ENCODE results near the gene CACNA2D3. TPM values are rescaled to one million over a fixed set of nuclear protein-coding genes. Genes with fewer than 3 reads are reported as not detected.

Gene CACNA2D3
- total and polyA plus RNA-seq, 12 donors, result 0.26 to 13.7 (median 2.8) TPM; not detected in 1

- 85 to 94% (median 92%) methylated on average over 2 of the region's 2 CpGs for WGBS, 4 donors
- no peaks in the 10 kb centered on the region for H3K27me3 ChIP-seq
- H3K9me3 ChIP-seq (replicated peaks in 1 of 3), result no peaks in the 10 kb centered on the region
- H3K27ac ChIP-seq, result no peak overlapping the region
- TF ChIP-seq POLR2A (IDR thresholded peaks at IDR 0.05), result no peak
- TF ChIP-seq CTCF (IDR thresholded peaks at IDR 0.05), result no peak
- no peak overlapping the region for H3K4me3 ChIP-seq
- no peak for DNase-seq
- no peaks in the 10 kb centered on the region for H3K36me3 ChIP-seq (replicated peaks in 1 of 2)
- intact Hi-C loops (cut with DNase I), result no loop called here
- H3K4me1 ChIP-seq (replicated peaks in 1 of 2), result peaks cover 0 to 8% of the 10 kb centered on the region in 2 donors
These were observed 794.8 kb downstream of the CACNA2D3 start for GRCh38 chr3:54917174-54917573.

- Histone ChIP-seq H3K27me3 (no peaks in the 10 kb centered on the region), H3K9me3 (replicated peaks in 1 of 3) (no peaks in the 10 kb centered on the region), H3K27ac (no peak overlapping the region), H3K36me3 (replicated peaks in 1 of 2) (no peaks in the 10 kb centered on the region), H3K4me3 (no peak overlapping the region), H3K4me1 (replicated peaks in 1 of 2) (peaks cover 0 to 6% of the 10 kb centered on the region in 2 donors)
- TF ChIP-seq CTCF (IDR thresholded peaks at IDR 0.05) (no peak), POLR2A (IDR thresholded peaks at IDR 0.05) (no peak)
- no peak for DNase-seq
- 79 to 95% (median 89%) methylated on average over 4 of the region's 4 CpGs for WGBS, 4 donors
- intact Hi-C loops (cut with DNase I), result no loop called here
These were observed 795.5 kb downstream of the CACNA2D3 start for GRCh38 chr3:54917862-54918261.

GRCh38 chr3:54918516-54918915, 796.2 kb downstream of the CACNA2D3 start:
- H3K27me3 ChIP-seq, result no peaks in the 10 kb centered on the region
- DNase-seq, result no peak
- no peaks in the 10 kb centered on the region for H3K36me3 ChIP-seq (replicated peaks in 1 of 2)
- intact Hi-C loops (cut with DNase I), result no loop called here
- TF ChIP-seq CTCF (IDR thresholded peaks at IDR 0.05) (no peak), POLR2A (IDR thresholded peaks at IDR 0.05) (no peak)
- H3K4me1 ChIP-seq (replicated peaks in 1 of 2), result no peaks in the 10 kb centered on the region
- 95 to 97% (median 96%) methylated on average over 5 to 12 of the region's 12 CpGs for WGBS, 4 donors
- H3K4me3 ChIP-seq, result no peak overlapping the region
- H3K27ac ChIP-seq, result no peak overlapping the region
- H3K9me3 ChIP-seq (replicated peaks in 1 of 3), result no peaks in the 10 kb centered on the region

GRCh38 chr3:54928046-54928770, 805.9 kb downstream of the CACNA2D3 start, which contains the start of gene LRTM1:
Gene LRTM1 (minus strand): TSS chr3:54928059. CDS start chr3:54927911, 148 bp downstream.
- H3K36me3 ChIP-seq (replicated peaks in 1 of 2), result no peaks in the 10 kb centered on the region
- TF ChIP-seq CTCF (IDR thresholded peaks at IDR 0.05), result no peak
- no peak for TF ChIP-seq POLR2A (IDR thresholded peaks at IDR 0.05)
- no peak for DNase-seq
- H3K4me1 ChIP-seq (replicated peaks in 1 of 2), result peaks cover 0 to 4% of the 10 kb centered on the region in 2 donors
- no peaks in the 10 kb centered on the region for H3K27me3 ChIP-seq
- H3K9me3 ChIP-seq (replicated peaks in 1 of 3), result no peaks in the 10 kb centered on the region
- intact Hi-C loops (cut with DNase I), result no loop called here
- H3K27ac ChIP-seq, result no peak within 1 kb of the TSS
- no peak within 1 kb of the TSS for H3K4me3 ChIP-seq
- 83 to 86% (median 83%) methylated on average over 10 to 14 of the region's 14 CpGs for WGBS, 4 donors
